ENCODE measurements around the gene EXOC3.

Gene EXOC3

DNA sequence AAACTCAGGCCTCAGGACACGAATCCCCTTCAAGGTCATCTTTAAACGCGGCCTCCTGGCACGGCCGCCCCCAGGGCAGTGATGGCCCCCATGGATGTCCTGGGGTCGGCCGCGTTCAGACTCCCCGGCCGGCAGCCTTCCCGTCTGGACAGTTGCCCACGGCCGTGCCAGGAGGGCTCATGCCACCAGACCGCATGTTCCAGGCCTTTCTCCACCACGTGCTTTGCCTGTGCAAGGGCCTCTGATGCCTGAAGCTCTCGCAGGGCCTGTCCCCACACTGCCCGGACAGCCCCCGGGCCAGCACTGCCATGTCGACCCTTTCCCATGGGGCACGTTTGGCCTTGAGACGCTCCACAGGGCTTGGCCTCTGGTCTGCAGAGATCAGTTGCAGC lies 46.7 kb downstream of the EXOC3 start:
- DNase-seq, result no peak

DNA sequence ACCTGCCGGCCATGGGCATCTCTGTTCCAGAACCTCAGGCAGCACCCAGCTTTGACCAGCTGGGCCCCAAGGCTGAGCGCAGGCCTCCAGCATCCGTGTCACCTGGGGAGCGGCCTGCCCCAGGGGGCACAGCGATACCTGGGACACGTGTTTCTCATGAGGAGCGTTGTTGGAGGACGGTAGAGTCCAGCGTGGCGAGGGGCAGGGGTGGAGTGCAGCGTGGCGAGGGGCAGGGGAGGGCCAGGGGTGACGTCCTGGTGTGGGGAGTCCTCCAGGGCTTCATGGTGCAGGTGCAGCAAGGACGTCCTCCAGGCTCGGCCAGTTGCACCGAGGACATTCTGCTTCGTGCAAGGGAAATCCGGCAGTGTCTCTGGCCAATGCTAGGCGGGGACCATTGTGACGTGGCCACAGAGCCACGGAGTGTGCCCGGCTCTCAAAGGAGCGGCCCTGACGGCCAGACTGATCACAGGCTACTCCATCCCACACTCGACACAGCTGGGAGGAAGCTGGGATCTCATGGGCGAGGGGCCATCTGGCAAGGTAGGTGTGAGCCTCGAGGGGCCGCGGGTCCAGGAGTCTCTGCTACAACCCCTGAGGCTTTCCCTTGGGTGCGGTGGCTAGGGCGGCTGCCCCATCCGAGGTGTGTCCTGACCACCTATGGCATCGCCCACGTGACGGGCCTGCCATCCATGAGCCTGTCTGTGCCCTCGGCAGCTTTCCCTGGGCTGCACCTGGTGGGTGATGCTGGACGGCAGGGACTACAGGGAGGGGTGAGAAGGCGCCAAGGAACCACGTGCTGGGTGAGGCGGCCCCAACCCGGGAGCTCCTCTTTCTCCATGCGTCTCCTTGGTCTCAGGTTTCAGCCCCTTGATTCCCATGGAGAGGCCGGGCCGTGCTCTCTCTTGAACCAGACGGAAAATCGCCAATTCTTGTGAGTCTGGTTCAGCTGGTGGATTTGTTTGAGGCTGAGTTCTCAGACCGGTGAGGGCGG lies 47.4 kb downstream of the EXOC3 start:
- DNase-seq, result no peak

DNA sequence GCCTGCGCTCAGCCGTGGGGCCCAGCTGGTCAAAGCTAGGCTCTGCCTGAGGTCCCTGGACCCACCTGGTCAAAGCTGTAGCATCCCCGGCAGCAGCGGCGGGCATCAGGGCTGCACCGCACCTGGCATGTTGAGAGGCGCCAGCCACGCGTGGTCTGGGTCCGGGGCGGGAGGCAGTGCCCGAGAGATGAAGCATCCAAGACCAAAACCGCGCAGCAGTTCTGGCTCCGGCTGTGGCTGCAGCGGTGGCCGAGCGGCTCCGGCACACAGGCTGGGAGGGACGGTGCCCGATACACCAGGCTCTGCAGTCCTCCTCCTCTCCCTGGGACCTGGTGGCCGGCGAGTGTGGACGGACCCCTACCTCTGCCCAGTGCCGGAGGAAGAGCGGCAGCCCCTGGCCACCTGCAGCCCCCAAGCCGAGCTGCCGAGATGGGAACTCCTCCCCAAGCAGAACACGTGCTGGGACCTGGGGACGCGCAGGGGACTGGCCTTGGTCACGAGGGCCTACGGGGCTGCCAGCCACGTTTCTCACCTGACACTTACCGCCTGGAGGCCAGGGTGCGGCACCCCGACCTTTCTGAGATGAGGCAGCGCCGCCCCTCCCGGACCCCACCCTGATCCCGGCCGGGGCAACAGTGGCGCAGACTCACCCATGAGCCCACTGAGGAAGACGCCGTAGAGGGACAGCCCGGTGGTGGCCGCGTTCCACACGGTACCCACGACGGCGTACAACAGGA lies 48.3 kb downstream of the EXOC3 start:
- DNase-seq, result no peak

DNA sequence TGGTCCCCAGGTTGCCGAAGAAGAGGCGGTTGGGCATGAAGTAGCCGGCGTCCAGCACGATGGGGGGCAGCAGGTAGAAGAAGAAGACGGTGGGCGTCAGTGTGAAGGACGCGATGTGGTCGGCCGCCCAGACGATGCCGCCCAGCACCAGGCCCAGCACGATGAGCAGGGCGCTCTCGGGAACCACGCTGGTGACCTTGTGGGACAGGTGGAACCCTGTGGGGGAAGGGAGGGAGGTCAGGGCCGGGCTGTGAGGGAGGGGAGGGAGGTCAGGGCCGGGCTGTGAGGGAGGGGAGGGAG lies 48.8 kb downstream of the EXOC3 start:
- no peak for DNase-seq

DNA sequence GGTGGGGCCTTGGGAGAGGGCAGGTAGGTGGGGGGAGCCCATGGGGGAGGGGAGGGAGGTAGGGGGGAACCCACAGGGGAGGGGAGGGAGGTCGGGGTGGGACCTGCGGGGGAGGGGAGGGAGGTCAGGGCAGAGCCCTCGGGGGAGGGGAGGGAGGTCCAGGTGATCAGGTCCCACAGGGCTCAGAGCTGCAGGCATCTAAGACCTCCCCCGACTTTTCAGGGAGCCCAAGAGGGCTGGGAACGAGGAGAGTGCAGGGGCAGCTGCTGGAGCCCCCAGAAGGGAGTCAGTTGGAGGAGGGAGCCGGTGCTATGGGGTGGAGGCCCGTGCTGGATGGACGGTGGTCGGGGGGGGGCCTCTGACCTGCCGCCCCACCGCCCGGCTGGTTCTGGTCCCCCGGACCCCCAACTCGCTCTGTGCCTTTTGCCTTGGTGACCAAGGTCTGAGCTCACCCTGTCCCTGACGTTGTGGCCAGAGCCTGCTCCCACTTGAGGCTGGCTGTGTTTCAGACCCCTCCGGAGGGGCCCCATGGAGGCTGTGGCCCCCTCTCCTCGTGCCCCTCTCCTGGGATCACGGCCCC lies 49.4 kb downstream of the EXOC3 start:
- DNase-seq, result no peak

DNA sequence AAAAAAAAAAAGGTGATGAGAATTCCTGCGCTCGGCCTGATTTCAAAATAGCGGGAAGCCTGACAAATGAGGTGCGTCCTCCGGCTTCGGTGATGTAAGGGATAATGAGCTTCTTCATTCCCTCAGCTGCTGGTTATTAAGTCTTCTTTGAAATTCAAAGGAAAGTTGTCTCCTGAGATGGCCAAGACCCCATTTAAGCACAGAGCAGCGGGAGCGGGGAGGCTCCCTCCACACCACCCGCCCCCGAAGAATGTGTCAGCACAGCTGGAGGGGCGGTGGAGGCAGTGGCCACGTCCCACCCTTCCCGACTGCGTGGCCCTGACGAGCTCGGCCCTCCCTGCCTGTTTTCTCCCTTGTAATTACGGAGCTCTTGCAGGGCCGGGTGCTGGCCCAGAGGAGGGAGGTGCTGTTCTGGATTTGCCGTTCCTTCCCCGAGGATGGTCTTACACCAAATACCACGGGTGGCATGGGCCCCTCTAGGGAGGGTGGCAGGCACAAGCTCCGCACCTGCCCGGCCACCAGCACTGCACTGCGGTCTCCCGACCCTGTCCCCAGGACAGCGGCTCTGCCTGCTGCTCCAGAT lies 50.2 kb downstream of the EXOC3 start:
- no peak for DNase-seq

DNA sequence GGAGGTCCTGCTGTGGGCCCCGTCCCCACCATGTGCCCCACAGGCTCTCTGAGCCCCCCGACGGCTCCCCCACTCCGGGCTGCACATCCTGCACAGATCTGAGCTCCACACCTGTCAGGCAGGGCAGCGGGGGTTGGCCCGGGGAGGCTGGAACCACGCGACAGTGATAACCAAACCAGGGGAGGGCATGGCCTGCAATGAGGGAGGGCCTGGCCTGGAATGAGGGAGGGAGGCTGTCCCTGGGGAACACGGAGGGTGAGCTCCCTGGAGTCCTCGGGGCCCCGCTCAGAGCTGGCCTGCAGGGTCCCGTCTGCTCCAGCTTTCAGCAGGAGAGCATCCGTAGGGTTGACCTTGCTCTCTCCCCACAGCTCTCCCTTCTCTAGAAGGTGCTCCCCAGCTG lies 50.8 kb downstream of the EXOC3 start:
- DNase-seq, result no peak

DNA sequence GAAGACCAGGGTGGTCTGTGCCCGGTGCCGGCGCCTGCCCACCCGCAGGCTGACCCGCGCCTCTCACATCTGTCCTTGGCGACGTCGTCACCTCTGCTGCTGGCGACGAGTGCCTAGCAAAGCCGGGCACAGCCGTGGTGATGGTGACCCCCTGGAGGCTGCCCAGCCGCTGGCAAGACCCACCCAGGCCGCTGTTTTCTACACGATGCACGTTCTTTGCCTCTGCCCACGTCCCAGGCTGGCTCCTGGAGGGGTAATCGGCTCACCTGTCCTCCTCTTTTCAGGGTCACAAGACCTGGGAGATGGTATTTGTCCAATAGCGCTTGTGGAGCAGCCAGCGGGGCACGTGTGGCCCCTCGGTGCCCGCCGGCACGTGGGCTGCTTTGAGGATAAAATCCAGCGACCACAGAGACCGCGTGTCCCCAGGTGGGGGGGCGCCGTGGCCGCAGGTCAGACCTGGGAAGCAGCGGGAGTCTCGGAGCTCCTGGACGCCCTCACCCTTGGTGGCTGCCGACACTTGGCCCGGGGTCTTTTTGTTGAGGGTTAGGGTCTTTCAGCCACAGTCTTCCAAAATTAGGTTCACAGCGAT lies 51.8 kb downstream of the EXOC3 start:
- DNase-seq, result no peak

DNA sequence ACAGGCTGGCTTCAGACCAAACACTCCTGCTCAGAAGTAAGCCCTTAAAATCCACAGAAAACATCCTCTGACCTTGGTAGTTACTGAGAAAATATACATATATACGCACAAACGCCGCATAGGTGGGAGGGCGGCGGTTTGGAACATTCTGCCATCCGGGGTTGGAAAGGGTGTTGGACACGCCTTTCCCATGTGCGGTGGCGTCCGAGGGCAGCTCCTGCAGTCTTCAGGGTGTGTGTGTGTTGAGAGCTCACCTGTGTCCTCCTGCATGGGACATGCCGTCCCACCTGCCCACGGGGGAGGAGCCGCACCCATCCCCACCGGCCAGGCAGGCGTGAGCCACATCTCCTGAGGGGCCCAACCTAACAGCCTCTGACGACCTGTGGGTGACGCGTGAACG lies 53.1 kb downstream of the EXOC3 start:
- no peak for DNase-seq

DNA sequence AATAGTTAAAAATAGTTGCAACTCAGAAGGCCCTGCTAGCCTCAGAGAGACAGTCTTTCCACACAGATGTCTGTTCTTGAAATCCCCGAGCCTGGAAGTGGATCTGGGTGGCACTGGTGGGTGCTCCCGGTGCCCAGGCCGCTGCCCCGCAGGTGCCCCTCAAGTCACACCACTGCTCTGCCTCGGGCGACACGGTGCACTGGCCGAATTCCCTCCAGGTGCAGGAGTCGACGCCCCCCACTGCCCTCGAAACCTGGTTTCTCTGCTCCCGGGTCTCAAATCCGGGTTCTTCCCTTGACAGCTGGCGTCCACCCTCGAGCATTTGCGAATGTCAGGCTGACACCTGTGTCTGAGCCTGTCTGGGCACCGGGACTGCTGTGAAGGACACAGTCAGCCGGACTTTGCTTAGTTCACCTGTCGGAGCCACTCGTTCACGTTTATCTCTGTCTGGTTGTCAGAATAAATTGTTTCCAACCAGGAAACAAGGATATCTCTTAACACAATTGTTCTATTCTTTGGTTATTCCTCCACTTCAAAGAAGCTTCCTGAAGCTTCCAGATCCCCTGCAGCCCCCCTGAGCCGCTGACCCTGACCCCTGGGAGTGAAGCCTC lies 54.2 kb downstream of the EXOC3 start:
- DNase-seq, result no peak

DNA sequence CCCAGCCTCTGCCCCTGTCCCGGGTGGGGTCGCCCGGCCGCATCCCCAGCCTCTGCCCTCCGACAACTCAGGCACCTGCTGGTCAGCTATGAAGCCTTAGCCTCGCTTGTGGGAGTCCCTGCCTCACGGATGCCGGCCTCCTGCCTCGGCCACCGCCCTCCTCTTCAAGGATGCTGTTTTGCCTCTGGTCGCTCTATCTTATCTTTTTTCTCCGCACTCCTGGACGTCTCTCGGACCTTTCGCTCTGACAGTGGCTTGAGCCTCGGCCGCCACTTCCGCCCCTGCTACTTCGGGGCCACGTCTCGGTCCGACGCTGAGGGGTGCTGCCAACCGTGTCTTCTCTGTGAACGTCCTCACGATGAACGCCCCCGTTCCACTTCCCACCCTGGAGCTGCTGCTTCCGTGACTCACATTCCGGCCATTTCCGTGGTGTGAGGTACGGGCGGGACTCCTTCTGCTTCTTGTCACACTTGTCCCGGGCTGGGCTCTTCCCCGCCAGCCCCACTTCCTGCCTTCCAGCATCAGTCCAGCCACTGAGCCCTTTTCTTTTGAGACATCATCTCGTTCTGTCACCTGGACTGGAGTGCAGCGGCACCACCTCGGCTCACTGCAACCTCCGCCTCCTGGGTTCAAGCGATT lies 55.0 kb downstream of the EXOC3 start:
- no peak for DNase-seq

DNA sequence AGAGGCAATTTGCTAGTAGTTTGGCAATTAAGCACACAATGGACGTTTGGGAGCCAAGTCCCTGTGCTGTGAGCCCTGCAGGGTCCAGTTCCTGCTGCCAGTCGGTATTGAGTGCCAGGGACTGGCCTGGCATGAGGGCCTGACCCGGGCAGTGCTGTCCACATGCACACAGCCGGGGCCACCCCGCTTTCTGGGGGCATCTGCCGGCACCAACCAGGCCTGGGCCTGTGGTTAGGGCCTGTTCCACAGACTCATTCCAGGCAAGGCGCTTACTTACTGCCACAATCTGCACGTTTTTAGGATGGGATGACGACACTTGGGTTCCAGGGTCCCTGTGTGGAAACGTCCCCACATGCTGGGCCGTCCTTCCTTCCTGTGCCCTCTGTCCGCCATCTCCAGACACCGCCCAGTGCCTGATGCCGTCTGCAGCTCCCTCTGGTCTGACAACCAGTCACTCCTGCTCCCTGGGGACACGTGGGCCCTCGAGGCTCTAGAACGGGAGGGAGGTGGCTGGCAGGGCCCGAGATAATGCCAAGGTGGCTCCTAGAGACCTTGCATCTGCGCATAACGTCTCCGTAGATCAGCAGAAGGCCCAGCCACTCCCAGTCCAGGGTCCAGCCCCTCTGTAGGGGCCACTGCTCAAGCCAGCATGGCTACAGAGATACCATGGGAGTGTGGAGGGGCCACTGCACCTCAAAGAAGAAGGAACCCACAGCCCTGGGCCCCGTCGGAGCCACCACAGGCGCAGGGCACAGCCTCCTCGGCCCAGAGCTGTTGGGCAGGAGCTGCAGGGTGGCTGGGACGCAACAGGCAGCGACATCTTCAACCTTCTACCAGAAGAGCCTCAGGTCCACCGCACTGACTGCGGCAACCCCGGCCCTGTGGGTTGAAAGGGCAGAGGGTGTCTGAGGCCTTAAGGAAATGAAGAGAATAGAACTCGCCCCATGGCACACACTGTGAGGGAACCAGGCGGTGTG lies 56.5 kb downstream of the EXOC3 start:
- DNase-seq, result no peak

DNA sequence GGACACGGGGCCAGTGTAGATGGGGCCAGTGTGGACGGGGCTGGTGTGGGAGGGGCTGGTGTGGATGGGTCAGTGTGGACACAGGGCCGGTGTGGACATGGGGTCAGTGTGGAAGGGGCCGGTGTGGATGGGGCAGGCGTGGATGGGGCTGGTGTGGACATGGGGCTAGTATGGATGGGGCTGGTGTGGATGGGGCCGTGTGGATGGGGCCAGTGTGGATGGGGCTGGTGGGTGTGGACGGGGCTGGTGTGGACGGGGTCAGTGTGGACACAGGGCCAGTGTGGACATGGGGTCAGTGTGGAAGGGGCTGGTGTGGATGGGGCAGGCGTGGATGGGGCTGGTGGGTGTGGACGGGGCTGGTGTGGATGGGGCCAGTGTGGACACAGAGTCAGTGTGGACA lies 57.5 kb downstream of the EXOC3 start:
- no peak for DNase-seq

DNA sequence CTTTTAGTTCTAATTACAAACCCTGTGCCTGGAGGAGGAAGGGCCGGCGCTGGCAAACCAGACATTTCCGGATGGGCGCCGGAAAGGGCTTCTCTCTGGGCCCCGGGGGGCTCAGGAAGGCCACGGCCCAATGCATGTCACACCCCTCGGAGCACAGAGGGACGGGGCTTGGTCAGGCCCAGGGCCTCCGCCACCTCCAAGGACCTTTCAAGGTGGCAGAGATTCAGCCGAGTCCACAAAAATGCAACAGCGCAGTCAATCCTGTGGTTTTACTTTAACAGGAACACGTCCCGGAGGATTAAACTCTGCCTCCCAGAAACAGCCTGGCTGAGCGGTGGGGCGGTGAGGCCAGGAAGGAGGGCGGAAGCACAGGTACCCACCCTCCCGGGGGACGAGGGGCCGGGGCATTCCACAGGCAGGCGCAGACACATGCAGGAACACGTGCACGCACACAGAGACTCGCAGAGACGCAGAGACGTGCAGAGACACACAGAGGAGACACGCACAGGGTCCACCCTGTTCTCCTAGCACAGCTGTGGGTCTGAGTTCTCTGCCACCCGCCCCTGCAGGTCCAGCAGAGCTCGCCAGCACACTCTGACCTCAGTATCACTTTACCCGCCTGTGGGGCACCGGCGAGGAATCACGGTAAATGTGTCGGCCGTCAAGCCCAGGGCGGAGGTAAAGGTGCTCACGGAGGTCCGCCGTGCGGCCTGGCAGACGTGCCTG lies 58.3 kb downstream of the EXOC3 start:
- DNase-seq, result no peak

DNA sequence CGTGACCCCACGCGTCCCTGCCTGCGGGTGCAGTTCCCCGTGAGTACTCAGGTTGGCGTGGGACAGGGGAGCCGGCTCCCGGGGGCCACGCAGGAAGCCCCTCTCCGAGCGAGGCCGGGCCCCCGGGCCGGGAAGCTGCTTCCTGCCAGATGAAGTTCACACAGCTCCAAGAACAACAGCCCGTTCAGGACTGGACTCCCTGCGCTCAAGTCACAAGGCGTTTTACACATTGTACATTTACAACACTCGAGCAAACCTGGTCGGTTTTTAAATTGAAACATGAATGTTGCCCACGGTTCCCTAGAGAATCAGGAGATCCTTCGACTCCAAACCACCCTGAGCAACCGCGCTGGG lies 58.8 kb downstream of the EXOC3 start:
- DNase-seq, result no peak

DNA sequence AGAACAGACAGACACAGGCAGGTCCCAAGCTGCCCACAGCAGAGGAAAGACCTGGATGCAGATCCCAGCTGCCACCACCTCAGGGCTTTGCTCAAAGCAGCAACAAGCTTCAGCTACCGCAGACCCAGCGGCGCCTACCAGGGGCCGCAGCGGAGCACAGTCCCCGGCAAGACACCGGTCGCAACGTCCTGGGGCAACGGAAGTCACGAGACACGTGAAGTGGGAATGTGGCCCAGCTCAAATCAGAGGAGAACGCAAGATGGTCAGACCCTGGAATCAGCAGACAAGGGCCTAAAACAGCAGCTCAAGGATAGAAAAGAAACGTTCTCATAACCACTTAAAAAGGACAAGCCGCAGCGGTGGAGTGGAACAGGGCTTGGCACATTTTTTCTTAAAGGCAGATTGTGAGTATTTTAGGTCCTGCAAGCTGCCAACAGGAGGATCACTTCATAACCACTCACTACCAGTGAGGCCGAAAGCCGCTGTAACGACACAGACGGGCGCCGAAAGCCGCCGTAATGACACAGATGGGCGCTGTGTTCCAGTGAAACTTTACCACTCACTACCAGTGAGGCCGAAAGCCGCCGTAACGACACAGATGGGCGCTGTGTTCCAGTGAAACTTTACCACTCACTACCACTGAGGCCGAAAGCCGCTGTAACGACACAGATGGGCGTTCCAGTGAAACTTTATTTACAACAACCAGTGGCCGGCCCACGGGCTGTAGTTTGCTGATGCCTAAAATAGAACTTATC lies 59.5 kb downstream of the EXOC3 start:
- no peak for DNase-seq

DNA sequence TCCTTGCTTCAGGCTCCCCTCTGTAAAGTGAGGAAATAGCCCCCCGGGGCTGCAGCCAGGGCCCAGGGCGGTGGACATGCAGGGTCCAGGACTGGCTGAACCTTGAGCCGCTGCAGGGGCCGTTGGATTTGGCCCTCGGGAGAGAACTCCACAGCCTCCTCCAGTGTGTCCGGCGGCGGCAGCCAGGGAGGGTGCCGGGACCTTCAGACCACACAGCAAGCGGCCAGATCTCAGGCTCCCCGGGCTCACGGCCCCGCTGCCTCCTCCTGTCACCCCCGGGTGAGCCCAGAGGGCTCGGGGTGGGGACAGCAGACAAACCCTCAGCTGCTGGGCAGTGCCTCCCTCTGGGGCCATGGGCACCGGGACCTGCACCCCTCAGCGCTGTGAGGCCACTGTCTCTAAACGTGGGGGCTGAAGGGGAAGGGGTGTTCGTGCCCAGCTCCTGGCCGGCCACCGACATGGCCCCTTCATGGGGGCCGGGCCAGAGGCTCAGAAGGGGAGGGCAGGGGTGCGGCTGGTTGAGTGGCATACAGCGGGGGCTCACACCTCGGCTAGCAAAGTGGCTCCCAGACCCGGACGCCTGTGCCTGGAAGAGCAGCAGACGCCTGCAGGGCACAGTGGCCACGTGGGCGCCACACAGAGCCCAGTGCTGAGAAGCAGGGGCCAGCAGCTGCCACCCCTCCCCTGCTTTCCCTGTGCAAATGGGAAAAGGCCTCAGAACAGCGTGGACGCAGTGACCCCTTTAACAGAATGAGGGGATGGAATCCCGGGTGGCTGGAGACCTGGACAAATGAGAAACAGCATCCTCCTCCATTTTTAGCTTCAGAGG lies 61.6 kb downstream of the EXOC3 start:
- no peak for DNase-seq

DNA sequence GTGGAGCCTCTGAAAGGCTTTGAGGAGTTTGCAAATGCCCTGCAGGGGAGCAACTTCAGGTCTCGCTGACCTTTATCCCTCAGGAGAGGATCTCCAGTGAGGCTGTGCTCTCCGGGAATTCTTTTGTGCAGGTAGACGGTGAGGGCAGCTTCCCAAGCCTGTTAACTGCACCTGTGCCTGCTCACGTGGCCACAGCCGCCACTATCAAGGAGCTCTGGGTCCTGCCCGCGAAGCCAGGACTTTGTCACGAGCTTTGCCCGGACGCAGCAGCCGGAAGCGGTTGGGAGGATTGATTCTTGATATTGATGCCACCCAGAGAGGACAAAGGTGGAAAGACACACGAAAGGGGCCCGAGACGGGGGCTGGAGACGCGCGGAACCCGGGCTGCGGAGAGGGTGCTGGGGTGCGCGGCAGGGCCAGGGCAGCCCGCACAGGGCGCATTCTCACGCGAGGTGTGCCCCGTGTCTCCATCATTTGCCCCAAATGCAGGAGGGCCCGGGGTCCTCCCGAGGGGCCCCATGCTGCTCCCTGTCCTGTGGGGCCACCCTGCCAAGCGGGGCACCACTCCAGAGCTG lies 63.1 kb downstream of the EXOC3 start:
- DNase-seq, result no peak
